HG02840 (cell line): ENCODE measurements around the gene PYROXD2.
"Not testable (repeated sequence)": the region's sequence is repeated elsewhere in the genome, so short reads cannot be mapped to it uniquely, and the experiment has no call there.

Experiments
- ATAC-seq: cut with Tn5 transposase; IDR thresholded peaks from one replicate; pipeline ENCODE4 v1.9.1; 2021; ENCODE audit warnings: mild to moderate bottlenecking, moderate library complexity, moderate number of reproducible peaks; ENCODE audit not compliant: unreplicated experiment, low FRiP score

The PYROXD2 gene

GRCh38 chr10:98370831-98371820 lies 43.9 kb downstream of the PYROXD2 start:
- no peak for ATAC-seq

- no peak for ATAC-seq
These were observed 45.2 kb downstream of the PYROXD2 start for GRCh38 chr10:98369801-98370200.

GRCh38 chr10:98368644-98369043 lies 46.3 kb downstream of the PYROXD2 start:
- ATAC-seq: no peak

- no peak for ATAC-seq
These were observed 47.2 kb downstream of the PYROXD2 start for GRCh38 chr10:98367604-98368451.

GRCh38 chr10:98366062-98366530 lies 48.9 kb downstream of the PYROXD2 start:
- ATAC-seq: no peak

- no peak for ATAC-seq
These were observed 49.4 kb downstream of the PYROXD2 start for GRCh38 chr10:98365406-98366061.

GRCh38 chr10:98364432-98365102 lies 50.4 kb downstream of the PYROXD2 start:
- ATAC-seq: no peak

- no peak for ATAC-seq
These were observed 51.8 kb downstream of the PYROXD2 start for GRCh38 chr10:98363220-98363619.

GRCh38 chr10:98361131-98362025 lies 53.6 kb downstream of the PYROXD2 start:
- ATAC-seq: peak; percentile 89

- ATAC-seq: no peak
These were observed 57.7 kb downstream of the PYROXD2 start for GRCh38 chr10:98357194-98357822.

GRCh38 chr10:98354491-98354890 lies 60.5 kb downstream of the PYROXD2 start:
- ATAC-seq: no peak

GRCh38 chr10:98353170-98353569 lies 61.8 kb downstream of the PYROXD2 start:
- ATAC-seq: no peak

- ATAC-seq: no peak
These were observed 63.1 kb downstream of the PYROXD2 start for GRCh38 chr10:98351831-98352402.

- ATAC-seq: no peak
These were observed 65.5 kb downstream of the PYROXD2 start for GRCh38 chr10:98349508-98349922.

- no peak for ATAC-seq
These were observed 68.1 kb downstream of the PYROXD2 start for GRCh38 chr10:98346847-98347246.

- ATAC-seq: no peak
These were observed 70.4 kb downstream of the PYROXD2 start for GRCh38 chr10:98344589-98345038.

- ATAC-seq: not testable (repeated sequence)
These were observed 73.3 kb downstream of the PYROXD2 start for GRCh38 chr10:98341701-98342100.

- no peak for ATAC-seq
These were observed 74.1 kb downstream of the PYROXD2 start for GRCh38 chr10:98340940-98341310.
